Epithelial cell of prostate (primary cell): ENCODE measurements around the gene PYHIN1.

ENCODE experiments used
- DNase-seq: peaks from one replicate; pipeline ENCODE4 v3.0.0-alpha.2; 2011; ENCODE audit warnings: low read depth, low spot score
- H3K27ac ChIP-seq: fragments of 450-650 bp; 2 replicates; pipeline ENCODE4 v1.5.1; 2017; ENCODE audit warnings: mild to moderate bottlenecking

The PYHIN1 gene

DNA sequence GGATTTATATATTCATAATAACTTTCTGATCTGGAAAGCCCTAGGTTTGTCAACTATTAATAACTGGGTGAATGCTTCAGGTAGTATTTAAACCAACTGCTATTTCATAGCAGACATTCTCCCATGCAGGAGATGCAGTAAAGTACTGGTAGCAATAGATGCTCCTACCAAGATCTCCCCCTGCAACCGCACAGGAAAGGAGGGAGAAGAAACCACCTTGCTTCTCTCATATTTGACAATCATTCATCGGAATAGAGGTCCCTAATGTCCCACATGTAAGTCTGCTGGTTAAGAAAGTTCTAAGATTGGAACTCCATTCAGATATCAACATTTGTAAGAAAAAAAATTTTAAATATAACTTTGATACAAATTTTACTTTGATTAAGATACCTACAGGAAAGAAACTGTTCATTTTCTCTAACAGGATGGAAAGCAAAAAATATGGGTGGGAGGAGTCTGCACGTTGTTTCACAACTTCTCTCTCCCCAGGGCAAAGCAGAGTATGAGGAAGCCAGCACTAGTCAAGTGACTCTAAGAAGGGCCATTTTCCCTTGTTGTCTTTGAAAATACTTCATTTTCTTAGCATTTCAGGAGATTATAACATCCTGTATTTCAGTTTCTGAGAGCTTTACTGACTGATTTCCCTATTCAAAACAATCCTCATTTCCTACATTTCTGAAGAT is at the start of gene PYHIN1:
Gene PYHIN1, plus strand, starts transcription at position 498 of the 683 bp plus-strand sequence. CDS start 5,359 bp downstream, outside the sequence.
- no peak for DNase-seq
- no peak within 1 kb of the TSS for H3K27ac ChIP-seq

DNA sequence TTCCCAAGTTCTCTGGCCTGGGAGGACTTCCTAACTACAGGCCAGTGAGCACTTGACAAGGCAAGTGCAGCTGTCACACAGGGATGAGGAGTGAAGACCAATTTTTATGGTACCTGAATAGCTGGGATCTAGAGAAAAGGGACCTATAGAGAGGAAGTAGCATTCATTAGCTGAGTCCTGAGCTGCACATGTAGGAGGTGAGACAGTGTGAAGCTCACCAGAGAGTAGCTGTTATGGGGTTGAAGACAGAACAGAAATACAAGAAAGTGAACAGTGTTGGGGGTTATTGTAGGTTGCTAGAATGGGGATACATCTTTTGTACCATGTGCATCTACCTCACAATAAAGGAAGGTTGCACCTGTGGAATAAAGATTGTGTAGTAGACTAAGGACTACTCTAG is 37.7 kb upstream of the PYHIN1 start:
- no peak for DNase-seq

GRCh38 chr1:158898722-158899121 is 32.6 kb upstream of the PYHIN1 start:
- DNase-seq = no peak
- H3K27ac ChIP-seq = no peak overlapping the region

More for the DNA sequence above, 37.7 kb upstream of the PYHIN1 start:
- H3K27ac ChIP-seq = no peak overlapping the region

- H3K27ac ChIP-seq = no peak overlapping the region
- DNase-seq = no peak
Measured at GRCh38 chr1:158901623-158902022, 29.7 kb upstream of the PYHIN1 start.

GRCh38 chr1:158916085-158916484 is 15.3 kb upstream of the PYHIN1 start:
- peak; percentile 6 for DNase-seq
- H3K27ac ChIP-seq = peak overlapping the region; percentile 7

DNA sequence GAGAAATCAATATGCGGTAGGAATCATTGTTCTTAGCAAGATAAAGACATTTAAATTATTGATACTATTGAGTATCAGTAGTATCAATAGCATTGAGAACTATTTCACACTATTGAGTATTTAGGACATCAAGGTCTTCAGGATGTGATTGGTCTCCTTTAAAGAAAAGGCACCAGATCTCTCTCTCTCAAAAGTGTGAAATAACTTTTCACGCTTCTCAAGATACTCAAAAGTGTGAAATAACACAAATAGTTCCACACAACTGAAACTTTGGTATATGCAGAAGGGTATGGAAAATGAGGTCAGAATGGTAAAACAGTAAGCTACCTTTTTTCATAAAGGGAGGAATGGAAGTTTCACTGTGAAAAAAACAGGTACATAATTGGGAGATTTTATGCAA is 6.7 kb upstream of the PYHIN1 start:
- DNase-seq = no peak

GRCh38 chr1:158930504-158930903 is 848 bp upstream of the PYHIN1 start:
- no peak for DNase-seq
- H3K27ac ChIP-seq = no peak overlapping the region

More for the DNA sequence above, 6.7 kb upstream of the PYHIN1 start:
- no peak overlapping the region for H3K27ac ChIP-seq

GRCh38 chr1:158932171-158932570 is 819 bp downstream of the PYHIN1 start:
- DNase-seq = no peak
- no peak overlapping the region for H3K27ac ChIP-seq

DNA sequence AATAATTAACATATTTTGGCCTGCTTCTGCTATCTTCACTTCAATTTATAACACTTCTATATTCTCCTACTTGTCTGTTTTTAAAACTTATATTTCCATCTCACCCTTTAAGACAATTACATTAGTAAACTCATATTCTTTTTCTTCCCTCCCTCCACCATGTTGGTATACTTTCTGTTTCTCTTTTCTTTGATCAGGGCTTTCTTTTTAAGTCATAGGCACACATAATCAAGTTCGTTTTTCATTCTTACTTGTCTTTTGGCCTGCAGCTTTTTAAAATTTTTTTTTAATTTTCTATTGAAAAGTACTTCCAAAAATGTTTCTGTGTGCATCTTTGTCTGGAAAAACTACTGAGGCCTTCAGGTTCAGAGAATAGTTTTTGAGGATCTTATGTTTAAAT is 2.3 kb downstream of the PYHIN1 start:
- no peak for DNase-seq
- H3K27ac ChIP-seq = no peak overlapping the region

DNA sequence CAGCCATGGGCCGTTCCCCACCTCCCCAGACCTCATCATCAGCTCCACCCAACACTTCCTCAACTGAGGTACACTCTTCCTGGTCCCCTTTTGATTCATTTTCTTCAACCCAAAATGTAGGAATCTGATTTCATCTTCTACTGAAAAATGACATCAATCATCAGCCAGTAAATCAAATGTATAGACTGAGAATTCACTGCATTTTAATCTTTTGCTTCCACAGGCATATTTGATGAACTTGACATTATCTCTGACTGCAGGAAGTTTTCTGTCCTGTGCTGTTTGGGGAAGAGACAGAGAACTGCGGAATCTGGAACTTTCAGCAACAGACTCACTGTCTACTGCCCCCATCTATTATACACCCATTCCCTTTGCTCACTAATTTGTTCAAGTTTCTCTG is 7.8 kb downstream of the PYHIN1 start:
- no peak for DNase-seq

DNA sequence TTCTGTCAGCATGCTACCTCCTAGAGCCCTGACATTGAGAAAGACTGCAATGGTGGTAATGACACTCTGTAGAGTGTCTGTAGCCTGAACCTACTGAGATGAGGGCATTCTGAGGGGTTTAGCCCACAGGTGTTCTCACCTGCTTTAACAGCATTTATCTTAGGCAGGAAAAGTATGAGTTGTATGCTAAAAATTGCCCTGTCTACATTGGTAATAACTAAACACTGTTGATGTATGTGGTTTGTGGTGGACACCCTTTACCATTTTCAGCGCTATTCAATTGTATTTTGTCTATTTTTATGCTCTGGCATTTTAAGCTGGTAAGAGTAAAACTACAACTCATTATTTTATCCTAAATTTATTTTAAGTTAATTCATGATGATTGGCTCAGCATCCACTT is 10.0 kb downstream of the PYHIN1 start:
- H3K27ac ChIP-seq = no peak overlapping the region
- DNase-seq = no peak

More for the DNA sequence above, 7.8 kb downstream of the PYHIN1 start:
- H3K27ac ChIP-seq = no peak overlapping the region

DNA sequence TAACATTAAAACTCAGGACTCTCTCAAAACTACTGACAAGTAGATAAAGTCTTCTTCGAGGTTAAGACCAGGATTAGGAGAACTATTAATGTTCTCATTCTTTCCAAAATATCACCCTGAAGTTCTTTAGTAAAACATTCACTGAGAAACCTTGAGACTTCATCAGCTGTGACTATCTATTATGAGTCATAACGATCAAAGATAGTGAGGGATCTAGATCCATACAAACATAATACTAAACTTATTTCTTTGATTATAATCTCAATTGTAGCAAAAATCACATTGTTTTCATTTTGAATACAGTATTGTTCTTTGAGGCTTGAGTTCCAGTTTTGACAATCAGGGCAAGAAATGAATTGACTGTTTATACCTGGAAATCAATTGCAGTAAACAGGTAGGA is 11.1 kb downstream of the PYHIN1 start:
- H3K27ac ChIP-seq = no peak overlapping the region
- DNase-seq = no peak

GRCh38 chr1:158943059-158943458 is 11.7 kb downstream of the PYHIN1 start:
- H3K27ac ChIP-seq = no peak overlapping the region
- DNase-seq = no peak

DNA sequence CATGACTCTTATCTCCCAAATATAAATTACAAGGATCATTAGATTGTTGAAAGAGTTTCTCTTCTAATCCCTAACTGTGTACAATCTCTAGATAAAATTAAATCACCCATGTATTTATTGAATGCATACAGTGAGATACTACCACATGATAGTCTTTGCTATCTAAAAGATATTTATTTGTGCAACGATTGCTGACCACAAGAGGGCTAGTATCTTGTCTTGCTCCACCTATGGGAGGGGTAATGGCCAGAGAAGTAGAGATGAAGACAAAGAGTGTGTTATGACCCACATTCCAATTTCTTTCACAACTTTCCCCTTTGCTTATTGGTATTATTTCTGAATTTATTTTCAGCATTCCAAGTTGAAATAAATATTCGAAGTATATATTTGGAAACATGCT is 13.7 kb downstream of the PYHIN1 start:
- DNase-seq = no peak
- no peak overlapping the region for H3K27ac ChIP-seq

DNA sequence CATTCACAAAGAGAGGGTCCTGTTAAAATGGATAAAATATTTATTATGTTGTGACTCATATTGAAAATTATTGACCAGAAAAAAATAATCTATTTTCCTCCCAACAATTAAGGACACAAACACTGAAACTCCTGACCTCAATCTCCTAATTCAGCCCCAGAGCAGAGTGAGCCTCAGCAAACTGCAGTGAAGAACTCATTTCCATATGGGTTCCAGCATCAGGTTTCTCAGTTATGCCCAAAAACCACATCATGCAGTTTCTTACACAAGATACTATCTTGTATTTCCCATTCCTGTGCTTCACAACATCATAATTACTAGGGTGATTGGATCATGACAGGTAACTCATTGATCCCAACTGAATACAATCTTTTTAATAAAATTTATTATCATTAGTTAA is 15.4 kb downstream of the PYHIN1 start:
- no peak for DNase-seq
- no peak overlapping the region for H3K27ac ChIP-seq

DNA sequence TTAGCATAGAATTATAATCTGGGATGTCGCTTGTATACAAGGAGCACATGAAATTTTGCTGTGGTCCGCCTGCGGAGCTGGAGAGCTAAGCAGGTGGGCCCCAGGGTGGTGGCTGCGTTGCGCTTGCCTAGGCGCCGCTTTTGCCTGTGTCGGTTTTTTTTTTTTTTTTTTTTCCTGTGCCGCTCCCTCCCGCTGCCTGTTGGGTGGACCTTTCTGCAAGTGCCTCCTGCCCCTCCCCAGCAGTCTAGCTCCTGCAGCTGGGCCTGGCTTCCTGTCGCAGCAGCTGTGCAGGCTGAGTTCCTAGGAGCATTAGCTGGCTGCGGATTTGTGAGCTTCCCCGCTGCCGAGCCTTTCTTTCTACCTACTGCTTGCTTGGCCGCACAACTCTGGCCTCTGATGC is 20.6 kb downstream of the PYHIN1 start:
- no peak overlapping the region for H3K27ac ChIP-seq
- DNase-seq = no peak

DNA sequence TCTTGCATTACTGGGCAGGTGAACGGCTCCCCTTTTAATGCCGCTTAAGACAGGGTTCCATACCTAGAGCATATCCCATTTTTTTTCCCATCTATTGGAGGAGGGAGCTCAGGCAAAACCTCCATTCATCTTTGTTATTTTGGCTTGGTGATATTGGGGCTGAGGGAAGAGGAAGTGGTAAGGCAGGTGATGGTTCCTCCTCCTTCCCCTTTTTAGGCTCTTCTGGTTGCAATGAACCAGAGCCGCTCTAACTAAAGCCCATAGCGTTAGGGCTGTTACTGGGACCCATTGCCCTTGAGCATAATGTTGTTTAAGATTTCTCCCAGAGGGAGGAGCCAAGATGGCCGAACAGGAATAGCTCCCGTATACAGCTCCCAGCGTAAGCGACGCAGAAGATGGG is 21.1 kb downstream of the PYHIN1 start:
- DNase-seq = no peak
- no peak overlapping the region for H3K27ac ChIP-seq

DNA sequence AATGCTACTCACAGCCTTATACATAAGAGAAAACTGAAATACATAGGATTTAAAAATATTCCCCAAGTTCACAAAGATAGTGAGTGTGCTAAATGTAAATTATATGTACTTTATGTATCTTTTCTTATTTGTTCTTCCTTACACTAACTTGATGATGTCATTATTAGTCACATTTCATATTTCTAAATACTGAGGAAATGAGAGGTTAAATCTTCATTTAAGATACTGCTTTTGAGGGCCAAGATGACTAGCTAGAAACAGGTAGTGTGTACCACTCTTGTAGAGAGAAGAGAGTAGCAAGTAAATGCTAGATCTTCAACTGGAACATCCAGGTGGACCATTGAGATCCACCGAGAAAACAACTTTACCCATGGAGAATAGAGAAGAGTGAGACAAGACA is 29.8 kb downstream of the PYHIN1 start:
- H3K27ac ChIP-seq = no peak overlapping the region
- DNase-seq = no peak

GRCh38 chr1:158962983-158963382 is 31.6 kb downstream of the PYHIN1 start:
- no peak overlapping the region for H3K27ac ChIP-seq

GRCh38 chr1:158969166-158969565 is 37.8 kb downstream of the PYHIN1 start:
- peak; percentile 56 for DNase-seq
- peak overlapping the region; percentile 53 for H3K27ac ChIP-seq

More at GRCh38 chr1:158962983-158963382, 31.6 kb downstream of the PYHIN1 start:
- DNase-seq = no peak

DNA sequence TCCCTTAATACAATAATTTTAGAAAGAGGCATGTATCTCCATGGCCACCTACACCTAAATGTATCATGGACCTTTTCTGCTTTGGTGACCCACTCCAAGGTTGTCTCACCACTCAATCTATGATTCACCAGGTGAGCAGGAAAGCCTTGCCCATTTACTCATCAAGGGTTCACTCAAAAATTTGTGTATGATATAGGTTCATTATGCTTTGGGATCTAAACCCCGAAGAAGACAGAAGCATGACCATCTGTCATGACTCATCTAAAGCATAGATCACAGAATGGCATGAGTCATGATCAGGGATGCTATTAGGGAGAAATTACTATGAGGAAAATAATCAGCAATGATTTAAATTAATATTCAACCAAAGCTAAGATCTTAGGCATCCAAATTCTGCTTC is 38.5 kb downstream of the PYHIN1 start:
- peak; percentile 57 for DNase-seq
- H3K27ac ChIP-seq = peak overlapping the region; percentile 53

DNA sequence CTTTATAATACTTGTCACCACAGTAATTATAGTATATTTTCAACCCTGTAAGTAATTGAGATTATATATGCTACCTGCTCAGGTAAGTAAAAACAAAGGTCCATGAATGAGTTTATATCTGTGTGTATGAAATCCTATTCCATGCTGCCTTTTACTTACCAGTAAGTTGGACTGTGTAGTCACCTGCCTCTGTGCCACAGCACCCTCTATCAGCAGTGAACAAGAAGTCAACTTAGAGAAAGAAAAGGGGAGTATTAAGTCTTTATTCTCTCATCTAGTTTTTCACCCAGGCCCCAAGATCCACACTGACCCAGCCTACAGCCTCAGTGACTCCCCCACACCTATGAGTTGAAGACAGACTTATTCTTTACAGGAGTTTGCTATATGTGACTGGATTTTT is 41.5 kb downstream of the PYHIN1 start:
- no peak overlapping the region for H3K27ac ChIP-seq
- no peak for DNase-seq
